WTC11 (cell line): ENCODE data around the gene NOP58. TPM values are rescaled to one million over a fixed set of nuclear protein-coding genes. Genes with fewer than 3 reads are reported as not detected.
A peak's percentile ranks its signal among the peaks of the same experiment; 100 is the strongest.

Experiments used
- ATF1 ChIP-seq: sonication (generic); formaldehyde crosslinking; IDR thresholded peaks from 2 replicates; pipeline ENCODE4 v1.8.1; 2023; ENCODE audit warnings: mild to moderate bottlenecking, moderate library complexity, missing genetic modification reagents
- FOXJ3 ChIP-seq: sonication (generic); formaldehyde crosslinking; IDR thresholded peaks from 2 replicates; pipeline ENCODE4 v1.9.0; 2021; ENCODE audit warnings: missing genetic modification reagents, mild to moderate bottlenecking, borderline replicate concordance
- GRHL2 ChIP-seq: fragments of 250-450 bp; sonication (Bioruptor Pico); IDR thresholded peaks from 2 replicates; pipeline ENCODE4 v1.8.0; 2022; ENCODE audit warnings: mild to moderate bottlenecking, moderate library complexity; ENCODE audit not compliant: insufficient replicate concordance, severe bottlenecking
- JAZF1 ChIP-seq: fragments of 250-450 bp; sonication (Bioruptor Pico); IDR thresholded peaks from 2 replicates; pipeline ENCODE4 v1.9.0; 2021; ENCODE audit warnings: moderate library complexity, mild to moderate bottlenecking, inconsistent platforms
- JUN ChIP-seq: sonication (generic); formaldehyde crosslinking; IDR thresholded peaks from 2 replicates; pipeline ENCODE4 v1.8.0; 2023; ENCODE audit warnings: mild to moderate bottlenecking, missing genetic modification reagents
- NFYB ChIP-seq: sonication (generic); formaldehyde crosslinking; conservative IDR thresholded peaks from 2 replicates; pipeline ENCODE4 v1.8.0; 2022; ENCODE audit warnings: low read depth, missing genetic modification reagents
- NR3C1 ChIP-seq: sonication (generic); formaldehyde crosslinking; conservative IDR thresholded peaks from 2 replicates; pipeline ENCODE4 v1.8.1; 2023; ENCODE audit warnings: low read depth, mild to moderate bottlenecking, missing genetic modification reagents
- OVOL2 ChIP-seq: fragments of 250-450 bp; sonication (Bioruptor Pico); IDR thresholded peaks from 2 replicates; pipeline ENCODE4 v1.9.0; 2021; ENCODE audit warnings: mild to moderate bottlenecking, borderline replicate concordance
- TCF7 ChIP-seq: sonication (generic); formaldehyde crosslinking; IDR thresholded peaks from 2 replicates; pipeline ENCODE4 v1.8.0; 2022; ENCODE audit warnings: mild to moderate bottlenecking, low read depth, missing genetic modification reagents, moderate library complexity
- TP53 ChIP-seq: sonication (generic); formaldehyde crosslinking; IDR thresholded peaks from 2 replicates; pipeline ENCODE4 v1.8.1; 2023; ENCODE audit warnings: mild to moderate bottlenecking, missing genetic modification reagents
- total RNA-seq: library from RNA; stranded (reverse); gene quantifications from 3 replicates; pipeline ENCODE4 v1.2.3, GENCODE V29; 2021
- TF ChIP-seq, protein P1 (sequence below): sonication (generic); formaldehyde crosslinking; conservative IDR thresholded peaks from 2 replicates; pipeline ENCODE4 v1.8.1; 2022; ENCODE audit warnings: mild to moderate bottlenecking, missing genetic modification reagents
- TF ChIP-seq, protein P2 (sequence below): sonication (generic); formaldehyde crosslinking; IDR thresholded peaks from 2 replicates; pipeline ENCODE4 v1.8.0; 2022; ENCODE audit warnings: mild to moderate bottlenecking, missing genetic modification reagents
- TF ChIP-seq, protein P3 (sequence below): fragments of 250-450 bp; sonication (Bioruptor Pico); IDR thresholded peaks from 2 replicates; pipeline ENCODE4 v1.9.0; 2021; ENCODE audit warnings: mild to moderate bottlenecking
- TF ChIP-seq, protein P4 (sequence below): fragments of 200-600 bp; IDR thresholded peaks from 2 replicates; pipeline ENCODE4 v1.8.0; 2022; ENCODE audit warnings: antibody characterized with exemption
- TF ChIP-seq, protein P5 (sequence below): sonication (generic); formaldehyde crosslinking; IDR thresholded peaks from 2 replicates; pipeline ENCODE4 v1.8.0; 2022; ENCODE audit warnings: missing genetic modification reagents
- TF ChIP-seq, protein P6 (sequence below): sonication (generic); formaldehyde crosslinking; IDR thresholded peaks from 2 replicates; pipeline ENCODE4 v1.8.0; 2022; ENCODE audit warnings: mild to moderate bottlenecking, missing genetic modification reagents
- TF ChIP-seq, protein P7 (sequence below): fragments of 250-450 bp; sonication (Bioruptor Pico); IDR thresholded peaks from 2 replicates; pipeline ENCODE4 v1.9.0; 2021; ENCODE audit warnings: mild to moderate bottlenecking, borderline replicate concordance
- TF ChIP-seq, protein P8 (sequence below): sonication (generic); formaldehyde crosslinking; IDR thresholded peaks from 2 replicates; pipeline ENCODE4 v1.8.1; 2022; ENCODE audit warnings: low read depth, missing genetic modification reagents, borderline replicate concordance
- TF ChIP-seq, protein P9 (sequence below): sonication (generic); formaldehyde crosslinking; IDR thresholded peaks from 2 replicates; pipeline ENCODE4 v1.8.0; 2023; ENCODE audit warnings: missing genetic modification reagents

Gene NOP58
- total RNA-seq, 1 experiment from 2014 or later, result 136 TPM

DNA sequence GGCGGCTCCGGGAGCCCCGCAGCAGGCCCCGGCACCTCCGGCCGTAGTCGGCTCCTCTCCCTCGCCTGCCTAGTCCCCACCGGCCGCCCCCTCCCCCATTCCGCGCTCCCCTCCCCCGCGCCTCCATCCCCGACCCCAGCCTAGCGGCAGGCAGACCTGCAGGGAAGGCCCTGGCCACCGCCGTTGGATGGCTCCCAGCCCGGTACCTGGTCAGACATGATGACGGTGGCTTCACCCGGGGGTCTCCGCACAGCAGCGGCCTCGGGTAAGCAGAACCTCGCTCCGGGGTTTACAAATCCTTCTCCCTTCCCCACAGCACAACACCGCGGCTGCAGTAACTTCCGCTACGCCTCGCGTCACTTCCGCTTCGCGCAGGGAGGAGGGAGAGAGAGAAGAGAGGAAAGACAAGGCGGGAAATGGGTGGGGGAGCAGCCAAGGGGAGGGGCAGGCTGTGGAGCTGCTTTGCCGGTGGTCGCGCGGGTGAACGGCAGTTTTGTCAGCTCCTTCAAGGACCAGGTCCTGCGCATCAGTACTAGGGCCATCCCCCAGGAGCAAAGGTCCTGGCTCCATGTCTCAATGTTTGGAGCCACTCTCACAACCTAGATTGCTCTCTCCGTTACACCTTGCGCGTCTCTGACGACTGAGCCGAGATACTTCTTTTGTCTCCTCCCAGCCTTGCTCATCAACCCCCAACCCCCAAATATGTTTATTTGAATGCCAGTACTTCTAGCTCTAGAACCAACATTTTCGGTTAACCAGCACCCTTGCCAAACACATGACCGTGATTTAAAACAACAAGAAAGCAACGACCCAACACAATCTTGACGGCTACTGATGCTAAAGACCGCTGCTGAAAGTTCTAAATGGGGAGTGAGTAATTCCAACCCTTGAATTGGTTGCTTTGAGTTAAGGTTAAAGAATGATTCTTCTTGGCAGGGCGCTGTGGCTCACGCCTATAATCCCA, 27.0 kb upstream of the NOP58 start, which contains the start of gene SUMO1 (continued):
- TF ChIP-seq, protein P1, sequence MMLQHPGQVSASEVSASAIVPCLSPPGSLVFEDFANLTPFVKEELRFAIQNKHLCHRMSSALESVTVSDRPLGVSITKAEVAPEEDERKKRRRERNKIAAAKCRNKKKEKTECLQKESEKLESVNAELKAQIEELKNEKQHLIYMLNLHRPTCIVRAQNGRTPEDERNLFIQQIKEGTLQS (CRISPR knock-in tag), result no peak
- TF ChIP-seq, protein P2, sequence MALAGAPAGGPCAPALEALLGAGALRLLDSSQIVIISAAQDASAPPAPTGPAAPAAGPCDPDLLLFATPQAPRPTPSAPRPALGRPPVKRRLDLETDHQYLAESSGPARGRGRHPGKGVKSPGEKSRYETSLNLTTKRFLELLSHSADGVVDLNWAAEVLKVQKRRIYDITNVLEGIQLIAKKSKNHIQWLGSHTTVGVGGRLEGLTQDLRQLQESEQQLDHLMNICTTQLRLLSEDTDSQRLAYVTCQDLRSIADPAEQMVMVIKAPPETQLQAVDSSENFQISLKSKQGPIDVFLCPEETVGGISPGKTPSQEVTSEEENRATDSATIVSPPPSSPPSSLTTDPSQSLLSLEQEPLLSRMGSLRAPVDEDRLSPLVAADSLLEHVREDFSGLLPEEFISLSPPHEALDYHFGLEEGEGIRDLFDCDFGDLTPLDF (CRISPR knock-in tag), result 0 out of 2 replicates have a peak, but pooled peaks have one; percentile 47
- TF ChIP-seq FOXJ3 (CRISPR knock-in tag) (no peak), NR3C1 (no peak), ATF1 (CRISPR knock-in tag) (no peak), OVOL2 (CRISPR knock-in tag) (no peak), GRHL2 (CRISPR knock-in tag) (no peak), JUN (CRISPR knock-in tag) (no peak), TCF7 (peak; percentile 80; the same call in 1 of the 2 replicates), JAZF1 (no peak), TP53 (CRISPR knock-in tag) (no peak; the same call in 1 of the 2 replicates), NFYB (CRISPR knock-in tag) (no peak)
- TF ChIP-seq, protein P3, sequence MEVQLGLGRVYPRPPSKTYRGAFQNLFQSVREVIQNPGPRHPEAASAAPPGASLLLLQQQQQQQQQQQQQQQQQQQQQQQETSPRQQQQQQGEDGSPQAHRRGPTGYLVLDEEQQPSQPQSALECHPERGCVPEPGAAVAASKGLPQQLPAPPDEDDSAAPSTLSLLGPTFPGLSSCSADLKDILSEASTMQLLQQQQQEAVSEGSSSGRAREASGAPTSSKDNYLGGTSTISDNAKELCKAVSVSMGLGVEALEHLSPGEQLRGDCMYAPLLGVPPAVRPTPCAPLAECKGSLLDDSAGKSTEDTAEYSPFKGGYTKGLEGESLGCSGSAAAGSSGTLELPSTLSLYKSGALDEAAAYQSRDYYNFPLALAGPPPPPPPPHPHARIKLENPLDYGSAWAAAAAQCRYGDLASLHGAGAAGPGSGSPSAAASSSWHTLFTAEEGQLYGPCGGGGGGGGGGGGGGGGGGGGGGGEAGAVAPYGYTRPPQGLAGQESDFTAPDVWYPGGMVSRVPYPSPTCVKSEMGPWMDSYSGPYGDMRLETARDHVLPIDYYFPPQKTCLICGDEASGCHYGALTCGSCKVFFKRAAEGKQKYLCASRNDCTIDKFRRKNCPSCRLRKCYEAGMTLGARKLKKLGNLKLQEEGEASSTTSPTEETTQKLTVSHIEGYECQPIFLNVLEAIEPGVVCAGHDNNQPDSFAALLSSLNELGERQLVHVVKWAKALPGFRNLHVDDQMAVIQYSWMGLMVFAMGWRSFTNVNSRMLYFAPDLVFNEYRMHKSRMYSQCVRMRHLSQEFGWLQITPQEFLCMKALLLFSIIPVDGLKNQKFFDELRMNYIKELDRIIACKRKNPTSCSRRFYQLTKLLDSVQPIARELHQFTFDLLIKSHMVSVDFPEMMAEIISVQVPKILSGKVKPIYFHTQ (CRISPR knock-in tag), result no peak
- TF ChIP-seq, protein P4, sequence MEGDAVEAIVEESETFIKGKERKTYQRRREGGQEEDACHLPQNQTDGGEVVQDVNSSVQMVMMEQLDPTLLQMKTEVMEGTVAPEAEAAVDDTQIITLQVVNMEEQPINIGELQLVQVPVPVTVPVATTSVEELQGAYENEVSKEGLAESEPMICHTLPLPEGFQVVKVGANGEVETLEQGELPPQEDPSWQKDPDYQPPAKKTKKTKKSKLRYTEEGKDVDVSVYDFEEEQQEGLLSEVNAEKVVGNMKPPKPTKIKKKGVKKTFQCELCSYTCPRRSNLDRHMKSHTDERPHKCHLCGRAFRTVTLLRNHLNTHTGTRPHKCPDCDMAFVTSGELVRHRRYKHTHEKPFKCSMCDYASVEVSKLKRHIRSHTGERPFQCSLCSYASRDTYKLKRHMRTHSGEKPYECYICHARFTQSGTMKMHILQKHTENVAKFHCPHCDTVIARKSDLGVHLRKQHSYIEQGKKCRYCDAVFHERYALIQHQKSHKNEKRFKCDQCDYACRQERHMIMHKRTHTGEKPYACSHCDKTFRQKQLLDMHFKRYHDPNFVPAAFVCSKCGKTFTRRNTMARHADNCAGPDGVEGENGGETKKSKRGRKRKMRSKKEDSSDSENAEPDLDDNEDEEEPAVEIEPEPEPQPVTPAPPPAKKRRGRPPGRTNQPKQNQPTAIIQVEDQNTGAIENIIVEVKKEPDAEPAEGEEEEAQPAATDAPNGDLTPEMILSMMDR, result no peak
- TF ChIP-seq, protein P5, sequence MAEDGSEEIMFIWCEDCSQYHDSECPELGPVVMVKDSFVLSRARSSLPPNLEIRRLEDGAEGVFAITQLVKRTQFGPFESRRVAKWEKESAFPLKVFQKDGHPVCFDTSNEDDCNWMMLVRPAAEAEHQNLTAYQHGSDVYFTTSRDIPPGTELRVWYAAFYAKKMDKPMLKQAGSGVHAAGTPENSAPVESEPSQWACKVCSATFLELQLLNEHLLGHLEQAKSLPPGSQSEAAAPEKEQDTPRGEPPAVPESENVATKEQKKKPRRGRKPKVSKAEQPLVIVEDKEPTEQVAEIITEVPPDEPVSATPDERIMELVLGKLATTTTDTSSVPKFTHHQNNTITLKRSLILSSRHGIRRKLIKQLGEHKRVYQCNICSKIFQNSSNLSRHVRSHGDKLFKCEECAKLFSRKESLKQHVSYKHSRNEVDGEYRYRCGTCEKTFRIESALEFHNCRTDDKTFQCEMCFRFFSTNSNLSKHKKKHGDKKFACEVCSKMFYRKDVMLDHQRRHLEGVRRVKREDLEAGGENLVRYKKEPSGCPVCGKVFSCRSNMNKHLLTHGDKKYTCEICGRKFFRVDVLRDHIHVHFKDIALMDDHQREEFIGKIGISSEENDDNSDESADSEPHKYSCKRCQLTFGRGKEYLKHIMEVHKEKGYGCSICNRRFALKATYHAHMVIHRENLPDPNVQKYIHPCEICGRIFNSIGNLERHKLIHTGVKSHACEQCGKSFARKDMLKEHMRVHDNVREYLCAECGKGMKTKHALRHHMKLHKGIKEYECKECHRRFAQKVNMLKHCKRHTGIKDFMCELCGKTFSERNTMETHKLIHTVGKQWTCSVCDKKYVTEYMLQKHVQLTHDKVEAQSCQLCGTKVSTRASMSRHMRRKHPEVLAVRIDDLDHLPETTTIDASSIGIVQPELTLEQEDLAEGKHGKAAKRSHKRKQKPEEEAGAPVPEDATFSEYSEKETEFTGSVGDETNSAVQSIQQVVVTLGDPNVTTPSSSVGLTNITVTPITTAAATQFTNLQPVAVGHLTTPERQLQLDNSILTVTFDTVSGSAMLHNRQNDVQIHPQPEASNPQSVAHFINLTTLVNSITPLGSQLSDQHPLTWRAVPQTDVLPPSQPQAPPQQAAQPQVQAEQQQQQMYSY, result no peak
- TF ChIP-seq, protein P6, sequence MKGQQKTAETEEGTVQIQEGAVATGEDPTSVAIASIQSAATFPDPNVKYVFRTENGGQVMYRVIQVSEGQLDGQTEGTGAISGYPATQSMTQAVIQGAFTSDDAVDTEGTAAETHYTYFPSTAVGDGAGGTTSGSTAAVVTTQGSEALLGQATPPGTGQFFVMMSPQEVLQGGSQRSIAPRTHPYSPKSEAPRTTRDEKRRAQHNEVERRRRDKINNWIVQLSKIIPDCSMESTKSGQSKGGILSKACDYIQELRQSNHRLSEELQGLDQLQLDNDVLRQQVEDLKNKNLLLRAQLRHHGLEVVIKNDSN (CRISPR knock-in tag), result 0 out of 2 replicates have a peak, but pooled peaks have one; percentile 49
- TF ChIP-seq, protein P7, sequence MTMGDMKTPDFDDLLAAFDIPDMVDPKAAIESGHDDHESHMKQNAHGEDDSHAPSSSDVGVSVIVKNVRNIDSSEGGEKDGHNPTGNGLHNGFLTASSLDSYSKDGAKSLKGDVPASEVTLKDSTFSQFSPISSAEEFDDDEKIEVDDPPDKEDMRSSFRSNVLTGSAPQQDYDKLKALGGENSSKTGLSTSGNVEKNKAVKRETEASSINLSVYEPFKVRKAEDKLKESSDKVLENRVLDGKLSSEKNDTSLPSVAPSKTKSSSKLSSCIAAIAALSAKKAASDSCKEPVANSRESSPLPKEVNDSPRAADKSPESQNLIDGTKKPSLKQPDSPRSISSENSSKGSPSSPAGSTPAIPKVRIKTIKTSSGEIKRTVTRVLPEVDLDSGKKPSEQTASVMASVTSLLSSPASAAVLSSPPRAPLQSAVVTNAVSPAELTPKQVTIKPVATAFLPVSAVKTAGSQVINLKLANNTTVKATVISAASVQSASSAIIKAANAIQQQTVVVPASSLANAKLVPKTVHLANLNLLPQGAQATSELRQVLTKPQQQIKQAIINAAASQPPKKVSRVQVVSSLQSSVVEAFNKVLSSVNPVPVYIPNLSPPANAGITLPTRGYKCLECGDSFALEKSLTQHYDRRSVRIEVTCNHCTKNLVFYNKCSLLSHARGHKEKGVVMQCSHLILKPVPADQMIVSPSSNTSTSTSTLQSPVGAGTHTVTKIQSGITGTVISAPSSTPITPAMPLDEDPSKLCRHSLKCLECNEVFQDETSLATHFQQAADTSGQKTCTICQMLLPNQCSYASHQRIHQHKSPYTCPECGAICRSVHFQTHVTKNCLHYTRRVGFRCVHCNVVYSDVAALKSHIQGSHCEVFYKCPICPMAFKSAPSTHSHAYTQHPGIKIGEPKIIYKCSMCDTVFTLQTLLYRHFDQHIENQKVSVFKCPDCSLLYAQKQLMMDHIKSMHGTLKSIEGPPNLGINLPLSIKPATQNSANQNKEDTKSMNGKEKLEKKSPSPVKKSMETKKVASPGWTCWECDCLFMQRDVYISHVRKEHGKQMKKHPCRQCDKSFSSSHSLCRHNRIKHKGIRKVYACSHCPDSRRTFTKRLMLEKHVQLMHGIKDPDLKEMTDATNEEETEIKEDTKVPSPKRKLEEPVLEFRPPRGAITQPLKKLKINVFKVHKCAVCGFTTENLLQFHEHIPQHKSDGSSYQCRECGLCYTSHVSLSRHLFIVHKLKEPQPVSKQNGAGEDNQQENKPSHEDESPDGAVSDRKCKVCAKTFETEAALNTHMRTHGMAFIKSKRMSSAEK (CRISPR knock-in tag), result no peak
- TF ChIP-seq, protein P8, sequence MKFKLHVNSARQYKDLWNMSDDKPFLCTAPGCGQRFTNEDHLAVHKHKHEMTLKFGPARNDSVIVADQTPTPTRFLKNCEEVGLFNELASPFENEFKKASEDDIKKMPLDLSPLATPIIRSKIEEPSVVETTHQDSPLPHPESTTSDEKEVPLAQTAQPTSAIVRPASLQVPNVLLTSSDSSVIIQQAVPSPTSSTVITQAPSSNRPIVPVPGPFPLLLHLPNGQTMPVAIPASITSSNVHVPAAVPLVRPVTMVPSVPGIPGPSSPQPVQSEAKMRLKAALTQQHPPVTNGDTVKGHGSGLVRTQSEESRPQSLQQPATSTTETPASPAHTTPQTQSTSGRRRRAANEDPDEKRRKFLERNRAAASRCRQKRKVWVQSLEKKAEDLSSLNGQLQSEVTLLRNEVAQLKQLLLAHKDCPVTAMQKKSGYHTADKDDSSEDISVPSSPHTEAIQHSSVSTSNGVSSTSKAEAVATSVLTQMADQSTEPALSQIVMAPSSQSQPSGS (CRISPR knock-in tag), result peak; percentile 55; the same call in 1 of the 2 replicates
- TF ChIP-seq, protein P9, sequence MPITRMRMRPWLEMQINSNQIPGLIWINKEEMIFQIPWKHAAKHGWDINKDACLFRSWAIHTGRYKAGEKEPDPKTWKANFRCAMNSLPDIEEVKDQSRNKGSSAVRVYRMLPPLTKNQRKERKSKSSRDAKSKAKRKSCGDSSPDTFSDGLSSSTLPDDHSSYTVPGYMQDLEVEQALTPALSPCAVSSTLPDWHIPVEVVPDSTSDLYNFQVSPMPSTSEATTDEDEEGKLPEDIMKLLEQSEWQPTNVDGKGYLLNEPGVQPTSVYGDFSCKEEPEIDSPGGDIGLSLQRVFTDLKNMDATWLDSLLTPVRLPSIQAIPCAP (CRISPR knock-in tag), result no peak
